ENCODE results near the gene METTL25. TPM values are rescaled to one million over a fixed set of nuclear protein-coding genes. Genes with fewer than 3 reads are reported as not detected.

Gene METTL25
- total and polyA plus RNA-seq, 2 of the 8 experiments (the other 6 are each of a cell fraction or from before 2014, with no cell fraction given), result 2.4 to 8.3 TPM

- ChIA-PET POLR2A (ENCODE audit: partially characterized antibody) (no interaction called here), CTCF (ENCODE audit: partially characterized antibody) (no interaction called here)
- no peak overlapping the region for H3K4me2 ChIP-seq (ENCODE audit: insufficient read depth in 1 of 2, low read depth in 2 of 2, low read length in 2 of 2)
- H3K9ac ChIP-seq (replicated peaks in 1 of 4; ENCODE audit: extremely low read depth in 1 of 4, low read depth in 3 of 4, low read length in 3 of 4), result no peak overlapping the region
- H4K8ac ChIP-seq (ENCODE audit: extremely low read depth, insufficient read depth, low read length), result no peak overlapping the region
- no peak overlapping the region for H3K18ac ChIP-seq (ENCODE audit: extremely low read depth, low read length)
- 90% methylated on average over 3 of the region's 3 CpGs; no CpG with 5 or more reads in 1 of the 2 experiments for WGBS, 2 experiments (ENCODE audit: extremely low coverage in 1 of 2, insufficient coverage in 1 of 2, insufficient read length in 1 of 2, insufficient replicate concordance in 2 of 2, low coverage in 1 of 2, low lambda C conversion rate in 2 of 2, missing lambda C conversion rate in 1 of 2)
- H4K5ac ChIP-seq (ENCODE audit: insufficient read length, low read depth, low read length), result no peak overlapping the region
- no peak overlapping the region for H2BK20ac ChIP-seq (ENCODE audit: low read length)
- no peaks in the 10 kb centered on the region for H3K79me2 ChIP-seq (ENCODE audit: control insufficient read depth in 1 of 2, insufficient read depth in 2 of 2, low read length in 2 of 2)
- DNase-seq (ENCODE audit: low read depth in 1 of 2, low spot score in 2 of 2) (no peak), FAIRE-seq (no peak)
- no peak for TF ChIP-seq CHD1 (IDR thresholded peaks at IDR 0.05; ENCODE audit: low read depth, low read length)
- no peak for TF ChIP-seq SP1 (IDR thresholded peaks at IDR 0.05; ENCODE audit: low read depth, low read length)
- no peak for TF ChIP-seq RBBP5 (IDR thresholded peaks at IDR 0.05; ENCODE audit: borderline replicate concordance, low read depth, low read length)
- TF ChIP-seq HDAC6 (IDR thresholded peaks at IDR 0.05; ENCODE audit: low read depth, low read length), result no peak
- no peak for TF ChIP-seq KDM5A (IDR thresholded peaks at IDR 0.05; ENCODE audit: low read length)
- no peak for TF ChIP-seq RXRA (IDR thresholded peaks at IDR 0.05; ENCODE audit: insufficient read depth, low read depth, low read length)
- TF ChIP-seq HDAC2 (IDR thresholded peaks at IDR 0.05; ENCODE audit: borderline replicate concordance in 1 of 2, low read depth in 2 of 2, low read length in 2 of 2), result no peak
- TF ChIP-seq KDM1A (IDR thresholded peaks at IDR 0.05; ENCODE audit: borderline replicate concordance, low read length), result no peak
- no peak for TF ChIP-seq EP300 (IDR thresholded peaks at IDR 0.05; ENCODE audit: borderline replicate concordance in 1 of 2, low read depth in 2 of 2, low read length in 2 of 2)
- TF ChIP-seq BCL11A (IDR thresholded peaks at IDR 0.05; ENCODE audit: low read depth in 2 of 2, low read length in 2 of 2), result no peak
- TF ChIP-seq EGR1 (IDR thresholded peaks at IDR 0.05; ENCODE audit: borderline replicate concordance, low read depth, low read length), result no peak
- no peak overlapping the region for H2BK120ac ChIP-seq (replicated peaks; ENCODE audit: low read depth, low read length)
- no peak overlapping the region for H2BK15ac ChIP-seq (ENCODE audit: low read length)
- no peaks in the 10 kb centered on the region for H3K9me3 ChIP-seq (ENCODE audit: insufficient read depth in 2 of 2, low read depth in 1 of 2, low read length in 1 of 2)
- no peak overlapping the region for H2BK5ac ChIP-seq (ENCODE audit: low read depth, low read length)
- no peaks in the 10 kb centered on the region for H3K36me3 ChIP-seq (ENCODE audit: control insufficient read depth in 2 of 4, insufficient read depth in 4 of 4, low read length in 3 of 4)
- H2AFZ ChIP-seq (ENCODE audit: low read length), result peak overlapping the region; percentile 24; the same call in 1 of the 2 replicates
- no peak overlapping the region for H2AK5ac ChIP-seq (ENCODE audit: low read depth, low read length)
- H3K4me1 ChIP-seq (replicated peaks in 1 of 4; ENCODE audit: control insufficient read depth in 3 of 4, insufficient read depth in 4 of 4, low read length in 3 of 4), result no peaks in the 10 kb centered on the region
- H3K23ac ChIP-seq (ENCODE audit: insufficient read length), result no peak overlapping the region
- no peak overlapping the region for H4K91ac ChIP-seq (replicated peaks; ENCODE audit: insufficient read length, low read length)
- H3K4ac ChIP-seq (replicated peaks; ENCODE audit: insufficient read length, low read depth, low read length), result no peak overlapping the region
- no peaks in the 10 kb centered on the region for H3K23me2 ChIP-seq (ENCODE audit: low read depth, low read length)
- no peak overlapping the region for H3K4me3 ChIP-seq (ENCODE audit: extremely low read depth in 1 of 4, insufficient read depth in 2 of 4, low read depth in 3 of 4, low read length in 4 of 4)
- no peak overlapping the region for H3K27ac ChIP-seq (ENCODE audit: low read depth, low read length)
- no peaks in the 10 kb centered on the region for H3K27me3 ChIP-seq (replicated peaks in 1 of 4; ENCODE audit: control insufficient read depth in 3 of 4, extremely low read depth in 1 of 4, insufficient read depth in 3 of 4, low read length in 3 of 4)
- H3K56ac ChIP-seq (replicated peaks; ENCODE audit: insufficient read length, low read depth, low read length), result no peak overlapping the region
- no peak overlapping the region for H3K14ac ChIP-seq (ENCODE audit: insufficient read length)
- H3K79me1 ChIP-seq (ENCODE audit: low read depth, low read length), result no peaks in the 10 kb centered on the region
- H2BK12ac ChIP-seq (ENCODE audit: low read depth, low read length), result no peak overlapping the region
- no peaks in the 10 kb centered on the region for H4K20me1 ChIP-seq (replicated peaks in 1 of 2; ENCODE audit: control insufficient read depth in 1 of 2, insufficient read depth in 2 of 2, low read length in 2 of 2)
Measured at GRCh38 chr12:82505150-82505549, 146.8 kb downstream of the METTL25 start.
